Stimulated activated CD8-positive, alpha-beta memory T cell treated with anti-CD3 and anti-CD28 coated beads, Interleukin-7, amount 100 ng/mL, for 1 hour (primary cell): ENCODE measurements around the gene CTNND1.

ENCODE experiments used
- DNase-seq, 2 donors: peaks; one replicate each; pipeline ENCODE4 v3.0.0-alpha.2; 2020; ENCODE audit warnings: low read depth in 2 of 2

The CTNND1 gene

GRCh38 chr11:57762235-57762861, 746 bp downstream of the CTNND1 start:
- DNase-seq, result no peak

GRCh38 chr11:57763568-57763967, 2.0 kb downstream of the CTNND1 start:
- no peak for DNase-seq

- no peak for DNase-seq
These were observed 2.4 kb downstream of the CTNND1 start for GRCh38 chr11:57764021-57764420.

GRCh38 chr11:57764566-57764965, 3.0 kb downstream of the CTNND1 start:
- no peak for DNase-seq

GRCh38 chr11:57764972-57765371, 3.4 kb downstream of the CTNND1 start:
- DNase-seq, result no peak

GRCh38 chr11:57770793-57771192, 9.2 kb downstream of the CTNND1 start:
- DNase-seq, result no peak

- DNase-seq, result no peak
These were observed 9.8 kb downstream of the CTNND1 start for GRCh38 chr11:57771365-57771764.

- no peak for DNase-seq
These were observed 11.0 kb downstream of the CTNND1 start for GRCh38 chr11:57772562-57772961.

- DNase-seq, result no peak
These were observed 11.5 kb downstream of the CTNND1 start for GRCh38 chr11:57773026-57773598.

- DNase-seq, result no peak
These were observed 13.9 kb downstream of the CTNND1 start for GRCh38 chr11:57775491-57775890.

- no peak for DNase-seq
These were observed 14.5 kb downstream of the CTNND1 start for GRCh38 chr11:57776031-57776521.

GRCh38 chr11:57776577-57777210, 15.1 kb downstream of the CTNND1 start:
- DNase-seq, result no peak

GRCh38 chr11:57777969-57778317, 16.3 kb downstream of the CTNND1 start:
- no peak for DNase-seq

- no peak for DNase-seq
These were observed 16.9 kb downstream of the CTNND1 start for GRCh38 chr11:57778318-57779037.

GRCh38 chr11:57779276-57779675, 17.7 kb downstream of the CTNND1 start:
- no peak for DNase-seq

- DNase-seq, result no peak
These were observed 19.9 kb downstream of the CTNND1 start for GRCh38 chr11:57781529-57781943.

GRCh38 chr11:57785072-57785471, 23.5 kb downstream of the CTNND1 start:
- DNase-seq, result no peak

- DNase-seq, result no peak
These were observed 24.8 kb downstream of the CTNND1 start for GRCh38 chr11:57786436-57786835.

- no peak for DNase-seq
These were observed 25.5 kb downstream of the CTNND1 start for GRCh38 chr11:57787006-57787604.

GRCh38 chr11:57787920-57788702, 26.5 kb downstream of the CTNND1 start:
- DNase-seq, result no peak

GRCh38 chr11:57788703-57789088, 27.1 kb downstream of the CTNND1 start:
- no peak for DNase-seq
